ENCODE data around the gene SLC6A13.

The SLC6A13 gene

GRCh38 chr12:176321-177181 lies 86.1 kb downstream of the SLC6A13 start:
- no peak for DNase-seq

GRCh38 chr12:175759-176158 lies 86.9 kb downstream of the SLC6A13 start:
- no peak for DNase-seq

GRCh38 chr12:175250-175649 lies 87.4 kb downstream of the SLC6A13 start:
- no peak for DNase-seq

- DNase-seq, result no peak
Observed at GRCh38 chr12:174596-174995, 88.0 kb downstream of the SLC6A13 start.

- no peak for DNase-seq
Observed at GRCh38 chr12:174124-174523, 88.5 kb downstream of the SLC6A13 start.

GRCh38 chr12:172732-173161 lies 89.9 kb downstream of the SLC6A13 start:
- DNase-seq, result no peak

GRCh38 chr12:171743-172676 lies 90.6 kb downstream of the SLC6A13 start:
- DNase-seq, result no peak

GRCh38 chr12:171276-171675 lies 91.4 kb downstream of the SLC6A13 start:
- no peak for DNase-seq

Measured in right forelimb (tissue), 1 donor.